SK-N-SH (cell line): Measurements from ENCODE around the gene TMEM179. TPM values are rescaled to one million over a fixed set of nuclear protein-coding genes. Genes with fewer than 3 reads are reported as not detected.

Source experiments
- CTCF ChIA-PET: fragments of 300-600, 350-600 bp; formaldehyde crosslinking; extraction: SDS; loops from one replicate; lab custom pipeline; 2021; lab: Yijun Ruan, JAX
- POLR2A ChIA-PET: fragments of 350-600 bp; sonication (Branson Sonifier 250); formaldehyde crosslinking; extraction: SDS; loops from one replicate; lab custom pipeline; 2020; ENCODE audit warnings: antibody characterized with exemption, inconsistent platforms; lab: Yijun Ruan, JAX
- DNase-seq: peaks from one replicate; pipeline ENCODE4 v3.0.0; 2012
- H2AFZ ChIP-seq: fragments of 200-600 bp; sonication (generic); 2 replicates; pipeline ENCODE4 v1.8.1; 2016; ENCODE audit warnings: antibody characterized with exemption, mild to moderate bottlenecking, low read depth
- H3F3A ChIP-seq: fragments of 200-600 bp; sonication (generic); replicated peaks from 2 replicates; pipeline ENCODE3; 2016; ENCODE audit warnings: antibody characterized with exemption, mild to moderate bottlenecking; ENCODE audit not compliant: insufficient read depth
- H3K27ac ChIP-seq, 2 experiments: fragments of 200-500 bp in 1 of 2; fragments of 200-600 bp in 1 of 2; sonication (Bioruptor generic) in 1 of 2; sonication (generic), shearing (Covaris generic) in 1 of 2; 2 replicates each; pipeline versions ENCODE4 v1.5.1 to v1.6.1; 2014 to 2016; ENCODE audit warnings: low read depth in 2 of 2, inconsistent platforms in 1 of 2, low read length in 1 of 2, mild to moderate bottlenecking in 1 of 2, mixed read lengths in 1 of 2
- H3K27me3 ChIP-seq: fragments of 200-600 bp; sonication (generic), shearing (Covaris generic); 2 replicates; pipeline ENCODE4 v1.6.1; 2016; ENCODE audit warnings: mixed run types; ENCODE audit not compliant: insufficient read depth
- H3K36me3 ChIP-seq, 2 experiments: fragments of 200-500 bp in 1 of 2; fragments of 200-600 bp in 1 of 2; sonication (Bioruptor generic) in 1 of 2; sonication (generic) in 1 of 2; replicated peaks in 1 of 2; 2 replicates each; pipeline versions ENCODE3 to v1.5.1; 2014 to 2016; ENCODE audit warnings: low read length in 1 of 2, mild to moderate bottlenecking in 1 of 2; ENCODE audit not compliant: insufficient read depth in 2 of 2, control insufficient read depth in 1 of 2
- H3K4me1 ChIP-seq, 2 experiments: fragments of 200-500 bp in 1 of 2; fragments of 200-600 bp in 1 of 2; sonication (Bioruptor generic) in 1 of 2; sonication (generic), shearing (Covaris generic) in 1 of 2; 2 replicates each; pipeline versions ENCODE4 v1.5.1 to v1.6.1; 2014 to 2016; ENCODE audit warnings: low read depth in 1 of 2, low read length in 1 of 2, mixed run types in 1 of 2; ENCODE audit not compliant: insufficient read depth in 2 of 2, control insufficient read depth in 1 of 2
- H3K4me2 ChIP-seq: fragments of 200-600 bp; sonication (generic), shearing (Covaris generic); 2 replicates; pipeline ENCODE4 v1.6.1; 2017; ENCODE audit warnings: mixed run types
- H3K4me3 ChIP-seq, 2 experiments: fragments of 200-500 bp in 1 of 2; fragments of 200-600 bp in 1 of 2; sonication (Bioruptor generic) in 1 of 2; sonication (generic), shearing (Covaris generic) in 1 of 2; 2 replicates each; pipeline versions ENCODE4 v1.5.1 to v1.8.1; 2014 to 2016; ENCODE audit warnings: low read depth in 2 of 2, inconsistent platforms in 1 of 2, low read length in 1 of 2, mild to moderate bottlenecking in 1 of 2, mixed read lengths in 1 of 2, moderate library complexity in 1 of 2
- H3K79me2 ChIP-seq: fragments of 200-600 bp; sonication (generic); 2 replicates; pipeline ENCODE4 v1.8.1; 2017; ENCODE audit warnings: mild to moderate bottlenecking; ENCODE audit not compliant: insufficient read depth
- H3K9ac ChIP-seq: fragments of 200-600 bp; sonication (generic); 2 replicates; pipeline ENCODE4 v1.6.1; 2017; ENCODE audit warnings: mixed run types
- H3K9me2 ChIP-seq: fragments of 200-600 bp; sonication (generic); 2 replicates; pipeline ENCODE4 v1.6.1; 2017; ENCODE audit warnings: mixed run types
- H3K9me3 ChIP-seq: fragments of 200-600 bp; sonication (generic); 2 replicates; pipeline ENCODE4 v1.6.1; 2017; ENCODE audit warnings: mixed run types, mild to moderate bottlenecking, moderate library complexity
- H4K20me1 ChIP-seq: fragments of 200-600 bp; sonication (generic); 2 replicates; pipeline ENCODE4 v1.6.1; 2017; ENCODE audit warnings: mild to moderate bottlenecking, mixed run types; ENCODE audit not compliant: insufficient read depth
- CHD2 ChIP-seq: fragments of 150-350 bp; IDR thresholded peaks from 2 replicates; pipeline ENCODE4 v1.6.1; 2018; ENCODE audit warnings: low read length; ENCODE audit not compliant: partially characterized antibody
- CTCF ChIP-seq: fragments of 200-600 bp; sonication (generic); IDR thresholded peaks from 2 replicates; pipeline ENCODE4 v1.6.1; 2017; ENCODE audit warnings: antibody characterized with exemption, mild to moderate bottlenecking, moderate library complexity
- ELF1 ChIP-seq: IDR thresholded peaks from 2 replicates; pipeline ENCODE4 v1.4.0; 2012
- EP300 ChIP-seq, 2 experiments: IDR thresholded peaks; 2 replicates each; pipeline versions ENCODE4 v1.4.0 to v1.6.1; 2012; ENCODE audit warnings: borderline replicate concordance in 1 of 2, low read depth in 1 of 2, low read length in 1 of 2
- EZH2phosphoT487 ChIP-seq: fragments of 200-600 bp; sonication (generic); IDR thresholded peaks from 2 replicates; pipeline ENCODE4 v1.6.1; 2017; ENCODE audit warnings: low read depth, mixed run types, mild to moderate bottlenecking, antibody characterized with exemption, moderate library complexity, borderline replicate concordance
- FOSL2 ChIP-seq: IDR thresholded peaks from 2 replicates; pipeline ENCODE4 v1.4.0; 2012; ENCODE audit warnings: low read depth, mild to moderate bottlenecking, moderate library complexity, borderline replicate concordance
- FOXJ3 ChIP-seq: sonication (generic); formaldehyde crosslinking; IDR thresholded peaks from 2 replicates; pipeline ENCODE4 v1.5.1; 2020; ENCODE audit warnings: mild to moderate bottlenecking, missing genetic modification reagents
- FOXM1 ChIP-seq: IDR thresholded peaks from 2 replicates; pipeline ENCODE4 v1.4.0; 2012; ENCODE audit warnings: low read depth, mild to moderate bottlenecking
- MAX ChIP-seq: IDR thresholded peaks from 2 replicates; pipeline ENCODE4 v1.4.0; 2012; ENCODE audit warnings: low read depth
- MXI1 ChIP-seq: IDR thresholded peaks from 2 replicates; pipeline ENCODE4 v1.6.1; 2012; ENCODE audit warnings: mild to moderate bottlenecking, low read depth, low read length, improper control_type of control experiment
- RCOR1 ChIP-seq: fragments of 150-350 bp; IDR thresholded peaks from 2 replicates; pipeline ENCODE4 v1.6.1; 2017; ENCODE audit warnings: antibody characterized with exemption, low read length
- REST ChIP-seq: IDR thresholded peaks from 2 replicates; pipeline ENCODE4 v1.6.1; 2012; ENCODE audit warnings: mild to moderate bottlenecking, low read depth, low read length, moderate library complexity
- RFX5 ChIP-seq: IDR thresholded peaks from 2 replicates; pipeline ENCODE4 v1.6.1; 2012; ENCODE audit warnings: mild to moderate bottlenecking, improper control_type of control experiment, low read length
- SMC3 ChIP-seq: IDR thresholded peaks from 2 replicates; pipeline ENCODE4 v1.6.1; 2012; ENCODE audit warnings: low read depth, low read length, improper control_type of control experiment
- TCF12 ChIP-seq: IDR thresholded peaks from 2 replicates; pipeline ENCODE4 v1.4.0; 2012
- USF1 ChIP-seq: IDR thresholded peaks from 2 replicates; pipeline ENCODE4 v1.4.0; 2012; ENCODE audit warnings: low read depth, borderline replicate concordance
- USF2 ChIP-seq: fragments of 150-350 bp; IDR thresholded peaks from 2 replicates; pipeline ENCODE4 v1.6.1; 2017; ENCODE audit warnings: antibody characterized with exemption, low read length, low read depth, borderline replicate concordance
- ZBTB33 ChIP-seq: IDR thresholded peaks from 2 replicates; pipeline ENCODE4 v1.4.0; 2012; ENCODE audit warnings: low read depth, borderline replicate concordance
- WGBS: methylation state at CpG from one replicate; pipeline ENCODE4 v1.1.6; 2017; ENCODE audit warnings: low lambda C conversion rate; 5-methylcytosine and 5-hydroxymethylcytosine counted together
- polyA plus RNA-seq, 3 experiments: library from polyadenylated mRNA; depleted of rRNA; stranded (reverse); fragments of >200 nt; gene quantifications; 2 replicates each; pipeline ENCODE4 v1.2.3, GENCODE V29; 2012

The TMEM179 gene
- polyA plus RNA-seq, 1 of the 3 experiments (the other 2 are of a cell fraction), result 1.7 TPM

GRCh38 chr14:104588066-104588857, 16.3 kb downstream of the TMEM179 start:
- POLR2A ChIA-PET, result interaction anchor here (1.0 kb wide), 1 partner anchor 14 kb away, joined by 3 read pairs; no protein-coding TSS in a partner anchor
- Histone ChIP-seq H3K36me3 (no peaks in the 10 kb centered on the region), H3K79me2 (no peaks in the 10 kb centered on the region), H2AFZ (no peak overlapping the region), H3K9me3 (no peaks in the 10 kb centered on the region), H3K27ac (peak overlapping the region in 1 of 2 experiments; percentile 97; a peak in 2 of 4 replicates), H3K27me3 (no peaks in the 10 kb centered on the region), H3K4me3 (no peak overlapping the region), H4K20me1 (no peaks in the 10 kb centered on the region), H3K4me2 (no peak overlapping the region), H3F3A (no peaks in the 10 kb centered on the region), H3K9ac (no peak overlapping the region), H3K4me1 (peaks cover 0 to 95% of the 10 kb centered on the region in 2 experiments; a peak in 1 of 4 replicates), H3K9me2 (no peaks in the 10 kb centered on the region)
- CTCF ChIA-PET, result interaction anchor here (0.7 to 2.3 kb wide), 5 partner anchors 24 to 502 kb away, joined by 3 to 12 read pairs (median 3); no protein-coding TSS in a partner anchor
- TF ChIP-seq CHD2, result no peak
- TF ChIP-seq EZH2phosphoT487, result no peak
- TF ChIP-seq FOXM1, result no peak
- no peak for TF ChIP-seq RCOR1
- no peak for TF ChIP-seq TCF12
- TF ChIP-seq EP300 (IDR thresholded peaks at IDR 0.05; ENCODE audit: borderline replicate concordance in 1 of 2, low read depth in 1 of 2, low read length in 1 of 2), result no peak
- no peak for TF ChIP-seq USF2
- TF ChIP-seq FOXJ3 (CRISPR knock-in tag), result no peak
- TF ChIP-seq ZBTB33, result no peak
- no peak for TF ChIP-seq CTCF
- no peak for TF ChIP-seq ELF1
- TF ChIP-seq USF1, result no peak
- TF ChIP-seq RFX5, result no peak
- no peak for TF ChIP-seq REST
- TF ChIP-seq MAX, result no peak
- TF ChIP-seq MXI1, result no peak
- no peak for TF ChIP-seq SMC3
- no peak for TF ChIP-seq FOSL2
- peak; percentile 67 for DNase-seq
- WGBS, result 72% methylated on average over 26 of the region's 38 CpGs
